ENCODE results near the gene NCEH1. TPM values are rescaled to one million over a fixed set of nuclear protein-coding genes. Genes with fewer than 3 reads are reported as not detected.
"Not testable (repeated sequence)": the region's sequence is repeated elsewhere in the genome, so short reads cannot be mapped to it uniquely, and the experiment has no call there.

NCEH1 gene
- total RNA-seq, 2 donors from 2014 or later: 9.1 to 12.7 TPM

- H3K4me1 ChIP-seq (replicated peaks): no peaks in the 10 kb centered on the region
- WGBS: 59% methylated on average over 2 of the region's 2 CpGs
- H3K27ac ChIP-seq: no peak overlapping the region
- TF ChIP-seq POLR2A (IDR thresholded peaks at IDR 0.05) (no peak), CTCF (IDR thresholded peaks at IDR 0.05) (no peak), POLR2AphosphoS5 (IDR thresholded peaks at IDR 0.05) (no peak)
- no peaks in the 10 kb centered on the region for H3K27me3 ChIP-seq (replicated peaks; ENCODE audit: insufficient read depth)
- intact Hi-C loops (cut with DNase I): no loop called here
- no peaks in the 10 kb centered on the region for H3K9me3 ChIP-seq
- no peaks in the 10 kb centered on the region for H3K36me3 ChIP-seq
- no peak overlapping the region for H3K4me3 ChIP-seq
- no peak for DNase-seq (ENCODE audit: low spot score)
Measured at GRCh38 chr3:172707030-172707429, 3.8 kb downstream of the NCEH1 start.

DNA sequence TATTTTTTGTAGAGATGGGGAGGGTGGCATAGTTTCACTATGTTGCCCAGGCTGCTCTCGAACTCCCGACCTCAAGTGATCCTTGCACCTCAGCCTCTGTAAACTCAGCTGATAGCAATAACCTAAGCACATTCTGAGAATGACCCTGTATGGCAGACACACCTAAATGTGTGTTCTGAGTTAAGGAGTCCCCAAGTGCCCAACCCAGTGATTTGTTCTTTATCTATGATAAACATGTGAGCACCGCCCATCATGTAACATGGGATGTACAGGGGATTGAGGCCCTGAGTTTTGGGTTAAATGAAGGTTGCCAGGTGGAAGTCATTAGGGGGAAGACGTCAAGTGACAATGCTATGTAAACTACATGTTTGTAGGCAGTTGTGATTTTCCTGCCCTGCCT, 5.7 kb downstream of the NCEH1 start:
- DNase-seq (ENCODE audit: low spot score): no peak
- Histone ChIP-seq H3K9me3 (no peaks in the 10 kb centered on the region), H3K4me1 (replicated peaks) (no peaks in the 10 kb centered on the region), H3K4me3 (no peak overlapping the region), H3K36me3 (no peaks in the 10 kb centered on the region), H3K27ac (no peak overlapping the region), H3K27me3 (replicated peaks; ENCODE audit: insufficient read depth) (no peaks in the 10 kb centered on the region)
- intact Hi-C loops (cut with DNase I): no loop called here
- TF ChIP-seq POLR2AphosphoS5 (IDR thresholded peaks at IDR 0.05) (no peak), CTCF (IDR thresholded peaks at IDR 0.05) (no peak), POLR2A (IDR thresholded peaks at IDR 0.05) (no peak)
- 91% methylated on average over 4 of the region's 4 CpGs for WGBS

DNA sequence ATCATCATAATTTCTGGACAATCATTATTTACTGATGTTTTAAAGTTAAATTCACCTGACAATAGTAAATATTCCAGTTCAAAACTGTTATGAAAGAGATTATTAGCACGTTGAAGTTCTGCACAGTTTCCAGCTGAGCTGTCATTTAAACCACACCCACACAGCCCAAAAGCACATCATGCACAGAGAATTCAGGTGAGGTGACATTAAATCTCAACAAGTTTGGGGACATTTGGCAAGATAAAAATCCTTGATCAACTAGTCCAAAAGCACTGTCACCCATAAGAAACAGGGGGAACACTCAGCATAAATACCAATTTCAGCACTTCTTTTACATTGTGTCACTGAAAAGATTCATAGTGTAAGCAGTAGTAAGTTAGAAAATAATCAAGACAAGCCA, 6.9 kb downstream of the NCEH1 start:
- H3K4me3 ChIP-seq: no peak overlapping the region
- WGBS: 9% methylated on average over 1 of the region's 1 CpG
- H3K27me3 ChIP-seq (replicated peaks; ENCODE audit: insufficient read depth): no peaks in the 10 kb centered on the region
- no peaks in the 10 kb centered on the region for H3K4me1 ChIP-seq (replicated peaks)
- H3K27ac ChIP-seq: no peak overlapping the region
- no peaks in the 10 kb centered on the region for H3K9me3 ChIP-seq
- no peaks in the 10 kb centered on the region for H3K36me3 ChIP-seq
- no peak for TF ChIP-seq POLR2AphosphoS5 (IDR thresholded peaks at IDR 0.05)
- no peak for DNase-seq (ENCODE audit: low spot score)
- intact Hi-C loops (cut with DNase I): no loop called here

DNA sequence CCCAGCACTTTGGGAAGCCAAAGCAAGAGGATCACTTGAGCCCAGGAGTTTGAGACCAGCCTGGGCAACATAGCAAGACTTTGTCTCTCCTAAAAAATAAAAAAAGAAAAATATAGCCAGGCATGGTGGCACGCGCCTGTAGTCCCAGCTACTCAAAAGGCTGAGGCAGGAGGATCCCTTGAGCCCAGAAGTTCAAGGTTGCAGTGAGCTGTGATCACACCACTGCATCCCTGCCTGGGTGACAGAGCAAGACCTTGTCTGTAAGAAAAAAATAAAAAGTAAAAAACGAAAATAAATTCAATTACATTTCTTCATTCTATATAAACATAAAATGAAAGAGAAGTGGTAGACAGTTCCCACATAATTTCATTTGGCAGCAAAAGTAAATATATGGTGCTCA, 8.1 kb downstream of the NCEH1 start:
- H3K27ac ChIP-seq; H3K27me3 ChIP-seq (replicated peaks; ENCODE audit: insufficient read depth); H3K9me3 ChIP-seq; H3K4me1 ChIP-seq (replicated peaks); H3K4me3 ChIP-seq; DNase-seq (ENCODE audit: low spot score); H3K36me3 ChIP-seq; intact Hi-C loops (cut with DNase I): not testable (repeated sequence)
- WGBS: 88% methylated on average over 3 of the region's 3 CpGs

- H3K4me1 ChIP-seq (replicated peaks): no peaks in the 10 kb centered on the region
- H3K9me3 ChIP-seq: no peaks in the 10 kb centered on the region
- 74% methylated on average over 3 of the region's 3 CpGs for WGBS
- H3K36me3 ChIP-seq: no peaks in the 10 kb centered on the region
- no peak for DNase-seq (ENCODE audit: low spot score)
- no peak for TF ChIP-seq CTCF (IDR thresholded peaks at IDR 0.05)
- H3K27ac ChIP-seq: no peak overlapping the region
- intact Hi-C loops (cut with DNase I): no loop called here
- H3K27me3 ChIP-seq (replicated peaks; ENCODE audit: insufficient read depth): no peaks in the 10 kb centered on the region
- no peak overlapping the region for H3K4me3 ChIP-seq
Measured at GRCh38 chr3:172702256-172702655, 8.6 kb downstream of the NCEH1 start.

DNA sequence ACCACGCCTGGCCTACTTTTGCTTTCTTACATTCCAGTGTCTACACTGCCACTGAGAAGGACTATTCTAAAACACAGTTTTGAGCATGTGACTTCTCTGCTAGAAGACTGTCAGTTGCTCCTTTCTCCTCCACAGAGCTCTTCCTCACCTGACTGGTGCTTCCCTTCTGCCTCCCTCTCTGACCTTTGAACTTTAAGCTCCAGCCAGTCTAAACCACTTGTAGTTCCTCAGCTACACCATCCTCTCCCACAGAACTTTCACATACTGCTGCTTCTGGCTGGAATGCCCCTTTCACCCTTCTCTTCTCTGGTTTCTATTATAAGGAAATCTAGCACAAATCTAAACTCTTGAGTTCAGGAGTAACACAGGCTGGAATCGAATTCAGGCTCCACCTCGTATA, 9.1 kb downstream of the NCEH1 start:
- 94% methylated on average over 3 of the region's 3 CpGs for WGBS
- no peaks in the 10 kb centered on the region for H3K36me3 ChIP-seq
- H3K27me3 ChIP-seq (replicated peaks; ENCODE audit: insufficient read depth): no peaks in the 10 kb centered on the region
- H3K4me3 ChIP-seq: no peak overlapping the region
- no peak for DNase-seq (ENCODE audit: low spot score)
- no peaks in the 10 kb centered on the region for H3K4me1 ChIP-seq (replicated peaks)
- H3K9me3 ChIP-seq: no peaks in the 10 kb centered on the region
- TF ChIP-seq POLR2AphosphoS5 (IDR thresholded peaks at IDR 0.05) (no peak), POLR2A (IDR thresholded peaks at IDR 0.05) (no peak), CTCF (IDR thresholded peaks at IDR 0.05) (no peak)
- no peak overlapping the region for H3K27ac ChIP-seq
- intact Hi-C loops (cut with DNase I): no loop called here

All from prostate gland (tissue), 2 donors.